ENCODE measurements around the gene ARHGAP35.
"Not testable (repeated sequence)": the region's sequence is repeated elsewhere in the genome, so short reads cannot be mapped to it uniquely, and the experiment has no call there.

ARHGAP35 gene

DNA sequence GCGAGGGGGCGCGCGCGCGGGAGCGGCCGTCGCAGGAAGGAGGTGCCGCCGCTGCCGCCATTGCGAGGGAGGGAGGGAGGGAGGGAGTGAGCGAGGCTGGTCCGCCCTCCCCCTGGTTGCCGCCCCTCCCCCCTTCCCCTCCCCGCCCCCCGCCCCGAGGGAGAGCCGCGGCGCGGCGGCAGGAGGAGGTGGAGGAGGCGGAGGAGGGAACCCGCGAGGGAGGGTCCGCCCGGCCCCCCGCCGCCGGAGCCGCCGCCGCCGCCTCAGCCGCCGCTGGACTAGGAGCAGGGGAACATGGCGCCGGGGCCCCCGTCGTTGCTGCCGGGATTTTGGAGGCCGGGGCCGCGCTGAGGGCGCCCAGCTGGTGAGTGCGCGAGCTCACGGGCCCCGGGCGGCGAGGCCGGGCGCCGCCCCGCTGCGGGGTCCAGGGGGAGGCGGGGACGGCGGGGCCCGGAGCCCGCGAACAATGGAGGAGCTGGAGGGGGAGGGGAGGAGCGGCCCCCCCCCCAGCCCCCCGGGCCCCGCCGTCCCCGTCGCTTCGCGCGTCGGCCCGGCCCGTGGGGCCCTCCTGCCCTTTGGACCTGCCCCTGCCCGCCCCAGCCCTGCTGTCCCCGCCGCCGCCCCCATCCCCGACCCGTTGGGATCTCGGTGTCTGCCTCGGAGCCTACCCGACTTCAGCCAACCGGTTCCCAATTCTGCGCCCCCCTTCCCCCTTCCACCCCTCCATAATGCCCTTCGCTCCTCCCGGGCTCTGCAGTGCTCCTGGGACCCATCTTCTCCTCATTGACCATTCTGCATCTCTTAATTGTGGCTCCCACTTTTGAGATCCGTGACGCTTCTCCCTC, at the start of gene ARHGAP35:
Gene ARHGAP35 (plus strand): TSS at position 152 of the 845 bp plus-strand sequence. CDS start 57,679 bp downstream, outside the sequence.
- peak in 1 of 3 experiments; percentile 72 for DNase-seq (ENCODE audit: low read depth in 3 of 3)

DNA sequence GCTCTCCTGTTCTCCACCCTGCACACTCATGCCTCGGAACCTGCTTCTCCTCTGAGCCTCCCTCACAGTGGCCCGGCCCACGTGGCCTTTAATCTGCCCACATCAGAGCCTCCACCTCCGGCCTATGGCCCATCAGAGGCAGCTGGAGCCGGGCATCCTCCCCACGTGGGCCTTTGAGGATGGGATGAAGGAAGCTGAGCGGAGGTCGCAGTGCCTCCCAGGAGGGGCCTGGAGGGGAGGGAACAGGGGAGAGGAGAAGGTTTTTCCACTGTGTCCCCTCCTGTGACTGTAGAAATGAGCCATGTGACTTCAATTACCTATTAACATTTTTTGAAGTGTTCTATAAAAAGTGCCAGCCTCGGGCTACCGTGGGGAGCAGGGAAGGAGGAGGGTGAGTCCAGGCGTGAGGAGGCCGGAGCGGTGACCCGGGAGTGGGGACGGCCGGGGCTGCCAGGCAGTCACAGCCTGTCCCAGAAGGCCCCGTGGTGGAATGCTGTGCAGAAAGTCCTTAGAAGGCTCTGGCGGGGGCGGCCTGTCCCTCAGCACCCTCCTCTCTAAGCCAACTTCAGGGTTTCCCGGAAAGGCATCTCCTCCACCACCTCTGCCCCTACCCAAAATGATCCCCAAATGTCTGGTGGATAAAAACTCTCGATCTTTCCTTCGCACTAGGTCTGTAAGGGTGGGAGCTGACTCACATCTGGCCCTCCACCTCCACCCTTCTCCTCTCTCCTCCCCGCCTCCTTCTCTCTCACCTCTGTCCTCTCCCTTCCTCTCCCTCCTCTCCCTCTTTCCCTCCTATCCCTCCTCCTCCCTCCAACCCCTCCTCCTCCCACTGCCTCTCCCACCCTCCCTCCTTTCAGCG, 47.6 kb upstream of the ARHGAP35 start:
- no peak for DNase-seq (ENCODE audit: low read depth in 3 of 3)

DNA sequence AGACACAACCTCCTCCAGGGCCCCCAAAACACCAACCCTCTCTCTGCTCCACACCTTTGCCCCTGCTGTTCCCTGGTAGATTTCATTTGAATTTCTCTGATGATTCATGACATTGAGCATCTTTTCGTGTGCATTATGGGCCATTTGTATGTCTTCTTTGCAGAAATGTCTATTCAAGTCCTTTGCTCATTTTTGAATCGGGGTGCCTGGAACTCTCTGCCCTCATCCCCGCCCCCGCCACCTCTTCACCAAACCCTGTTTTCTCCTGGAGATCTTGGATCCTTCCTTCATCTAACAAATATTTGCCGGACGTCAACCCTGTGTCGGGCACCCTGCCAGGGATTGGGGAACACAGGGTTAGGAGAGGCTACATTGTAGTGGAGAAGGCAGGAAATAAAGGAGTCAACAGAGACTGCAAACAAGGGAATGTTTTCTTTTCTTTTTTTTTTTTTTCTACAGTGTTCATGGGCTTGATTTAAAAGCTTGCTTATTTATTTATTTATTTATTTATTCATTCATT, 46.9 kb upstream of the ARHGAP35 start:
- no peak for DNase-seq (ENCODE audit: low read depth in 3 of 3)

DNA sequence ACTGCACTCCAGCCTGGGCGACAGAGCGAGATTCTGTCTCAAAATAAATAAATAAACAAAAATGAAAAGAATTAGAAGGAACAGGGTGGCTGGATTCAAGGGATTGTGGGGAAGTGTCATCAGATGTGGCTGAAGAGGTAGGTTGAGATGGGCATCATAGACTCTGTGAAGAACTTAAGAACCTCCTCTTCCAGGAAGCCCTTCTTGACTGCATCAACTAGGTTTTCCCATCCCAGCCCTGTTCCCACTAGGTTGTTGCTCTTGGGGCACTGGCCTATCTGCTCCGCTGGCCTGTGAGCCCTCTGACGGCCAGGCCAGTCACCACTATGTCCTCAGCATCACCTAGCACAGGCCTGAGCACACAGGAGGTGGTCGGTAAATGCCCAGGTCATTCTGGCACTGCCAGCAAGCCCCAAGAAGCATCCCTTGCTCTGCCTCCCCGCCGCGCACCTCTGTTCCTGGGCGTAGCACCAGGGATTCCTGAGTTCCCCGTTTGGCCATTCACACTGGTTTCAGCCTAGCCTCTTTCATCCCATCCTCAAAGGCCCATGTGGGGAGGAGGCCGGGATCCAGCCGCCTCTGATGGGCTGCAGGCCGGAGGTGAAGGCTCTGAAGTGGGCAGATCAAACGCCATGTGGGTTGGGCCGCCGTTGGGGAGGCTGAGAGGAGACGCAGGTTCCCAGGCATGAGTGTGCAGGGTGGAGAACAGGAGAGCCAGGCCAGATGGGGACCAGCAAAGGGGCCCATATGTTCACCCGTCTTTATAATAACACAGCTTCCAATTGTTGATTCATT, 44.8 kb upstream of the ARHGAP35 start:
- DNase-seq (ENCODE audit: low read depth in 3 of 3) = no peak

DNA sequence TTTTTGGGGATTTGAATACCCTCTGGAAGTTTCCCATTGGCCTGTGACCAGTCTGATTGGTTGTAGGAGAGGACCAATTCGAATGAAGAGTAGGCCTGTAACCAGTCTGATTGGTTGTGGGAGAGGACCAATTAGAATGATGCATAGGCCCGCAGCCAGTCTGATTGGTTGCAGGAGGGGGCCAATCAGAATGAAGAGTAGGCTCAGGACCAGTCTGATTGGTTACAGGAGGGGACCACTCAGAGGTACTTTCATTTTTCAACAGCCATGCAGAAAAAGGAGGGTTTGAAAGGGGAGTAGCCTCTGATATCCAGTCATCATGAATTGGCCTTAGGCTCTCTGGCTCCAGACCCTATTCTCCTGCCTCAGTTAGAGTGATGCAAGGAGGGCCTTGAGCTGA, 42.0 kb upstream of the ARHGAP35 start:
- DNase-seq (ENCODE audit: low read depth in 3 of 3) = no peak

DNA sequence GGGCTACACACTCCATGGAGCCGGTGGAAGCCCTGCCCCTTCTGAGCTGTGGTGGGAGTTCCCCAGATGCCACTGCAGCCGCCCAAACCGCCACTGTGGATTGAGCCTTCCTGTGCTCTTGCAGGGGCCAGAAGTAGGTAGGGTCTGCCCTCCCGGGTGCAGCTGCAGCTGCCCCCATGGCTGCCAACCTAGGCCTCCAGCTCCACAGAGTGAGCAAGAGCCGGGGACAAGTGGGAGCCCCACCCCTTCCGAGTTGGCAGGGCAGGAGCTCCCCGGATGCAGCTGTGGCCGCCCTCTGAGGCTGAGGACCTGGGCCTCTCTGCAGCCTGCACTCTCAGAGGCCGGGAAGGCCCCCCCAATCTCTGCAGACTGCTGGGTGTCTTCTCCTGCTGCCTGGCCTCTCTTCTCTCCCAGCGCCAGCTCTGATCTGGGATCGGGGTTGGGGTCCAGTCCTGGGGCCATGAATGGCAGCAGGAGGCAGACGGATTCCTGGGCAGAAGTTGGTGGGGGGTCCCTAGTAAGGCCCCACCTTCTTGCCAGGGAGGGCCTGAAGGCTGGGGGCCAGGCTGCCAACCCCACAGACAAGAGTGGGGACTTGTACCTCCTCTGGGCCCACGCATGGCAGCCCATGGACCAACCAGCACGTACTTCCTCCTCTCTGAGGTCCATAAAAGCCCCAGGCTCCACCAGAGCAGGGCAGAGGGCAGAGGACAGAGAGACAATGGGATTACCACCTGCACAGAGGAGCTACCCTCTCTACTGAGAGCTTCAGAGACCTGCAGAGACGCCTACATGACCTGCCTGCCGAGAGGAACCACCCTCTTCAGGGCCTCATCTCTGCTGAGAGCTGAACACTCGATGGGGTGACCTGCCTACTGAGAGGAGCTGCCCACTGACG, 39.0 kb upstream of the ARHGAP35 start:
- peak in 1 of 3 experiments; percentile 15 for DNase-seq (ENCODE audit: low read depth in 3 of 3)

DNA sequence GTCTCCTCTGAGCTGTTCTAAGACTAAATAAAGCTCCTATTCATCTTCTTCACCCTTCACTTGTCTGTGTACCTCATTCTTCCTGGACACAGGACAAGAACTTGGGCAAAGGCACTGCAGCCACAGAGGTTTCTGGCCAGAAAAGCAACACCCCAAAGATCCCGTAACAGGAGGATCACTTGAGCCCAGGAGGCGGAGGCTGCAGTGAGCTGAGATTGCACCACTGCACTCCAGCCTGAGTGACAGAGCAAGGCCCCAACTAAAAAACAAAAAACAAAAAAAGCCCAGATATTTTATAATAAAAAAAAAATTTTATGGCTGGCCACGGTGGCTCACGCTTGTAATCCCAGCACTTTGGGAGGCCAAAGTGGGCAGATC, 38.4 kb upstream of the ARHGAP35 start:
- not testable (repeated sequence) for DNase-seq (ENCODE audit: low read depth in 3 of 3)

DNA sequence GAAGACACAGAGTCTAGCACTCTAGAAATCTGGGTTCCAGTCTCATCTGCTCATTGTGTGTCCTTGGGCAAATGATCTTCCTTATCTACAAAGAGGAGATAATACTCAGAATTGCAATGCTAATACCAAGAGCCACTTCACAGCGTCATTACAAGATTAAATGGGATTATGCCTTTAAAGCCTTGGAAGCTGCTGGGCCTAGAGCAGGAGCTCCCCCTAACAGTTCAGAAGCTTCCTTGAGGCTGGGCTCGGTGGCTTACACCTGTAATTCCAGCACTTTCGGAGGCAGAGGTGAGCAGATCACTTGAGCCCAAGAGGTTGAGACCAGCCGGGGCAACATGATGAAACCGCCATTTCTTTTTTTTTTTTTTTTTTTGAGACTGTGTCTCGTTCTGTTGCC, 37.7 kb upstream of the ARHGAP35 start:
- DNase-seq (ENCODE audit: low read depth in 3 of 3) = no peak

DNA sequence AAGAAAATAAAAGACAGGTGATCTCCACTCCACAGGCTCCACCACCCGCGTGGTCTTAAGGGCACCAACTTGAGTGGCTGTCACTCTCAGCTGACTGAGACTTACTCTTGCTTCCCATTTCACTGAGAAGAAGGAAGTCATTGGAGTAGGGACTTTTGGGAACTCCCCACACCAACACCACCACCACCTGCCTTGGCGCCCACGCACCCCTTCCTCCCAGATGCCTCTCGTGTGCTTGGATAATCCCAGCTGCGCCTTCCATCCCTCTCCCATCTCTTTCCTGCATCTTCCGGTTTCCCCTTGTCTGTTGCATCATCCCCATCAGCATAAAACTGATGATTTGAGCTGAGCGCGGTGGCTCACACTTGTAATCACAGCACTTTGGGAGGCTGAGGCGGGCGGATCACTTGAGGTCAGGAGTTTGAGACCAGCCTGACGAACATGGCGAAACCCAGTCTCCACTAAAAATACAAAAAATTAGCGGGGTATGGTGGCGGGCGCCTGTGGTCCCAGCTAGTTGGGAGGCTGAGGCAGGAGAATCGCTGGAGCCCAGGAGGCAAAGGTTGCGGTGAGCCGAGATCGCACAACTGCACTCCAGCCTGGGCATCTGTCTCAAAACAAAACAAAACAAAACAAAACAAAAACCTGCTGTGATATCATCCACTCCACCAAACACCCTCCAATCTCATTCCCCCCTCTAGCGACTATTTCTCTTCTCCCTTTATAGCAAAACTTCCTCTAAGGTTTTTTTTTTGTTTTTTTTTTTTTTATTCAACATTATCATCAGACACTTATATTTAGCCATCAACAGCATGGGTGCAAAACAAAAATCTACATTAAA, 35.7 kb upstream of the ARHGAP35 start:
- DNase-seq (ENCODE audit: low read depth in 3 of 3) = no peak

DNA sequence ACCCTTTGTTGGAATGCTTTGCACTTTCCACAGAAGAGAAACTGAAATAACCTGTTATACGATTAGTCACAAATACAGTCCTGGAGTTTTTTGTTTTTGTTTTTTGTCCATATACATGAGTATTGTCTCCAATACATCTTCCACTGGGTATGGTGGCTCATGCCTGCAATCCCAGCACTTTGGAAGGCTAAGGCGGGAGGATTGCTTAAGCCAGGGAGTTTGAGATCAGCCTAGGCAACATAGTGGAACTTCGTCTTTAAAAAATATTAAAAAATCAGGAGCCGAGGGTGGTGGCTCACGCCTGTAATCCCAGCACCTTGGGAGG, 35.1 kb upstream of the ARHGAP35 start:
- DNase-seq (ENCODE audit: low read depth in 3 of 3) = no peak

DNA sequence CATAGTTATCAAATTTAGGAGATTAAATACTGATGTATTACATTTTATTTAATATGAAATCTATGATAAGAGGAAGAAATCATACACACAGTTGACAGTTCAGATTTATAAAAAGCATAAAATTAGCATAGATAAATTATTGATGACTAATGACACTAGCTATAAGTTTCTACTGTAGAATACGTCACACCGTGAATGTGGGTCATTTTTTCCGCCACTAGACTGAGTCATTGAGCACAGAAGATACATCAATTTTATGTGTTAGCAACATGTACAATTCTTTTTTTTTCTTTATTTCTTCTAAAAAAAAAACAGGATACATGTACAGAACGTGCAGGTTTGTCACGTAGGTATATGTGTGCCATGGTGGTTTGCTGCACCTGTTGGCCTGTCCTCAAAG, 32.3 kb upstream of the ARHGAP35 start:
- DNase-seq (ENCODE audit: low read depth in 3 of 3) = peak in 2 of 3 experiments; percentile 43 to 55

DNA sequence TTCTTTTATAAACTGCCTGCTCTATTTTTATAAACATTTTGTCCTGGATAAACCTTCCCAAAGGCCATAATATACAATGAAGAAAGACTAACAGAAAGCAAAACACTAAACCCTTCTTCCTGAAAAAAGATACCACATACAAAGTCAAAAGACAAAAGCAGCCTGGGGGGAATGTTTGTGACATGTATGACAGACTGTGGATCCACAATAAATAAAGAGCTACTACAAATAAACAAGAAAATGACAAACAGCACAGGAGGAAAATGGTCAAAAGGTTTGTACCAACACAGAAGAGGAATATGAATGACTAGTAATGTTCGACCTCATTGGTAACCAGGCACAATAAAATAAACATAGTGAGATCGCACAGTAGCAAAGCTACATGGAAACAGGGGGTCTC, 29.9 kb upstream of the ARHGAP35 start:
- DNase-seq (ENCODE audit: low read depth in 3 of 3) = no peak

DNA sequence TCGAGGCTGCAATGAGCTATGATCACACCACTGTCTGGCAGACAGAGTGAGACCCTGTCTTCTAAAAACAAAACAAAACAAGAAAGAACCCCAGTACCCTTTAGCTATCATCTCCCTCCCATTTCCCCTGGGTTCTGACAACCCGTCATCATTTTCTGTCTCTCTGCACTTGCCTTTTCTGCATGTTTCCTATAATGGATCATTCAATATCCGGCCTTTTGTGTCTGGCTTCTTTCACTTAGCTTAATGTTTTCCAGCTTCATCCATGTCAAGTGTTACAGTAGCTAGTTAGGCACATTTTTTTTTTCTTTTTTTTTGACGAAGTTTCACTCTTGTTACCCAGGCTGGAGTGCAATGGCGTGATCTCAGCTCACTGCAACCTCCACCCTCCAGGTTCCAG, 26.7 kb upstream of the ARHGAP35 start:
- DNase-seq (ENCODE audit: low read depth in 3 of 3) = no peak

DNA sequence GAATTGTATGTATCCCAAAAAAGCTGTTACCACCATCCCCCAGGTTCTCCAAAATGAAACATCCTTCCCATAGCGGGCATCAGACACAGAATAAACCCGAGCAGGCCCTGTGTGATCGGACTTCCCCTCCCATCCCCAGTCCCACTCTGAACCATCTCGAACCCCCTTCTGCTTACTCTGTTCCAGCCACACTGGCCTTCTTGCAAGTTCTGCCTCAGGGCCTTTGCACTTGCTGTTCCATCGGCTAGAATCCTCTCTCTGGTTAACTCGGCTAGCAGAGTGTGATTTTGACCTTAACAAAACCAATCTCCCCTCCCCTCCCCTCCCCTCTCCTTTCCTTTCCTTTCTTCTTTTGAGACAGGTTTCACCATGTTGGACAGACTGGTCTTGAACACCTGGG, 25.8 kb upstream of the ARHGAP35 start:
- DNase-seq (ENCODE audit: low read depth in 3 of 3) = no peak

DNA sequence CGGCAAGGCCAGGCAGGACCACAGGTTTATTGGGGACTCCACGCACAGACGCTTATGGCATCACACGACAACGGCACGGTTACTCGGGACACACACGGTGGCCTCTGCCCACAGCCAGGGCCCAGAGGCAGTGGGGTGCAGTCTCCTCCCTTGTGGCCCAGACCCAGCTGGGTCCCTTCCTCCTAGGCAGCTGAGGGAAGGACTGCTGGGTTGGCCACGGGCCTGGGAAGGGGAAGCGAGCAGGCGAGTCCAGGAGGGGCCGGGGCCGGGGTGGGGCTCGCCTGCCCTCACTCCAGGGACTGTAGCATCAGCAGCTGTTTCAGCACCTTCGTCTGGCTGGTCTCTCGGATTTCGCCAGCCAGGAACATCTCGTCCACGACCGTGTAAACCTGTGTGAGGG, 22.6 kb upstream of the ARHGAP35 start:
- DNase-seq (ENCODE audit: low read depth in 3 of 3) = no peak

DNA sequence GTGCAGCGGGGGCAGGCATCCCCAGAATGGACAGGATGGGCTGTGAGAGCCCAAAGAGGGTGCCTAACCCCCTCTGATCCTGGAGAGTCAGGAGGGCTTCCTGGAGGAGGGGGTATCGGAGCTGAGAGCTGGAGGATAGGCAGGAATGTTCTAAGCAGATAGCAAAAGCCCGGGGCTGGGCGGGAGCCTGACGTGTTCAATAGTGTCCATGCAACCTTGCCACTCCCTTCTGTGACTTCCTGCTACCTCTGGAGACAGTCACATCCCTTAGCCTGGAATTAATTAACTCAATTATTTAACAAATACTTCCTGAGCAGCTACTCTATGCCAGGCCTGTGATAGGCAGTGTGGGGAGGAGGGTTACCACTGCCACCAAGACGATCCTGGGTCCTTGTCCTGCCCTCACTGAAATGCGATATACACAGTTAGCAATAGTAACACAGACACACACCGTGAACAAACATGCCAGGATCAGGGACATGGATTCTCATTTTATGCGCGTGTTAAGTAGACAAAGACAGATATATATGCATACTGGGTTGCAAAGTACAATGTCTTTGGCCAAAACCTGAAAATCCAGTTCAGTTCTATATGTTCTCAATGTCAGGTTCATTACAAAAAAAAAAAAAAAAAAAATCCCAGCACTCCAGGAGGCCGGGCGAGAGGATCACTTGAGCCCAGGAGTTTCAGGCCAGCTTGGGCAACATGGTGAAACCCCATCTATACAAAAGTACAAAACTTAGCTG, 20.9 kb upstream of the ARHGAP35 start:
- DNase-seq (ENCODE audit: low read depth in 3 of 3) = no peak

DNA sequence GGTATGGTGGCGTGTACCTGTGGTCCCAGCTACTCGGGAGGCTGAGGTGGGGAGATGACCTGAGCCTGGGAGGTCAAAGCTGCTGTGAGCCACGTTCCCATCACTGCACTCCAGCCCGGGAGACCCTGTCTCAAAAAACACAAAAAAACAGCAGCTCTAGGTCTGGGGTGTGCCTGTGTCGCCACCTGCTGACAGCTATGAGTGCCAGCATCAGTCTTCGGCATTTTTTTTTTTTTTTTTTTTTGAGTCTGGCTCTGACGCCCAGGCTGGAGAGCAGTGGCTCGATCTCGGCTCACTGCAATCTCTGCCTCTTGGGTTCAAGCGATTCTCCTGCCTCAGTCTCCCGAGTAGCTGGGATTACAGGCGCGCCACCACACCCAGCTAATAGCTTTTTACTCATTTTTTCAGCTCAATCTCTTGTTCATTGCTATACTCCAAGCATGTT, 20.3 kb upstream of the ARHGAP35 start:
- DNase-seq (ENCODE audit: low read depth in 3 of 3) = peak in 1 of 3 experiments; percentile 31

DNA sequence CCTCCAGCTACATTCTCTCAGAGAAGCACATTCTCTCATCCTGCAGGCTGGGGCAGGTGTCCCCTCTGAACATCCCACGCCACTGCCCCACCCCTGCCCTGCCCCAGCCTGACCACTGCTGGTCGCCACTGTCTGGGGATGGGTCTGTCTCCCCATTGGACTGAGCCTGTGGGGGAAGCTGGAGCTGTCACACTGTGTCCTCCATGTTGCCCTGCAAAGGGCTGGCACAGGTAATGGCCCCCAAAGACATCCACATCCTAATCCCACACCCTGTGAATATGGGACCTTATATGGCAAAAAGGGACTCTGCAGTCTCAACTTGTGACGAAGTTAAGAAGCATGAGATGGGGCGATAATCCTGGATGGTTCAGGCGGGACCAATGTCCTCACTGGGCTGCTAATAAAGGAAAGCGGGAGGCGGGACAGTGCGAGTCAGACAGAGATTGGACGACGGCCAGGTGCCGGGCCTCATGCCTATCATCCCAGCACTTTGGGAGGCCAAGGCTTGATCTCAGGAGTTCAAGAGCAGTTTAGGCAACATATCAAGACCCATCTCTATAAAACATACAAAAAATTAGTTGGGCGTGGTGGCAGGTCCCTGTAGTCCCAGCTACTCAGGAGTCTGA, 19.2 kb upstream of the ARHGAP35 start:
- DNase-seq (ENCODE audit: low read depth in 3 of 3) = no peak

DNA sequence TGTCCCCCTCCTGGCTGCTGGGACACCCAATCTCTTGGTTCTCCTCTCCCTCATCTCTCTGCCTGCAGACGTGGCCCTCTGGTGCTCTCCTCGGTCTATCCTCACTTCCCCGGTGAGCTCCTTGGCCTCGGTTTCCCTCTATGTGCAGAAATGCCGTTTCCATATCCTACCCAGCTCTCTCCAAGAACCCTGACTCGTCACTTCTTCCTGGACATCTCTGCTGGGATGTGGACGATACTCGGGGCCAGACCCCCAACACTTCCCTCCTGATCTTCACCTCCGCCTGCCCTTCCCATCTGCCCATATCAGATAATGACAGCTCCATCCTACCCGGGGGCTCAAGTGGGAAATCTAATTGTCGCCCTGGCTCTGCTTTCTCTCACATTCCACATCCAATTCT, 18.0 kb upstream of the ARHGAP35 start:
- no peak for DNase-seq (ENCODE audit: low read depth in 3 of 3)

Measured in stimulated activated CD4-positive, alpha-beta T cell treated with anti-CD3 and anti-CD28 coated beads, TNF-alpha, amount 100 ng/mL, for 4 hours (primary cell).